ENCODE data around the gene SEC24C.
"Not testable (repeated sequence)": the region's sequence is repeated elsewhere in the genome, so short reads cannot be mapped to it uniquely, and the experiment has no call there.

Gene SEC24C

DNA sequence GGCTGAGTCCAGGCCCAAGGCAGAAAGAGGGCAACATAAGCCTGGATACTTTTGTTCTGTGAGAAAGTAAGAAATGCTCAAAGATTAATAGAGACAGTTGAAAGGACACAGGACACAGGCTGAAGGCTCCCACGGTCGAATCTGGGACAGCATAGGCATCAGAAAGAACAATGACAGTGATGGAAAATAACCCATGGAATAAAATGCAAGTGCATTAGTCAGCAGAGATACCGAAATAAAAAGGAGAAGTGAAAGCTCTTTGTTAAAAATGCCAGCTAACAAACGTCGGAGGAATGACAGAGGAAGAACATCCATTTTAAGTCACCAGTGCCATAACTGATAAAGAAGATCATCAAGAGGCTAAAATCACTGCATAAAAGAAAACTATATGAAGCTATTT, 26.6 kb upstream of the SEC24C start:
- DNase-seq (no peak), ATAC-seq (no peak)
- H3K27ac Mint-ChIP-seq: no peak overlapping the region

DNA sequence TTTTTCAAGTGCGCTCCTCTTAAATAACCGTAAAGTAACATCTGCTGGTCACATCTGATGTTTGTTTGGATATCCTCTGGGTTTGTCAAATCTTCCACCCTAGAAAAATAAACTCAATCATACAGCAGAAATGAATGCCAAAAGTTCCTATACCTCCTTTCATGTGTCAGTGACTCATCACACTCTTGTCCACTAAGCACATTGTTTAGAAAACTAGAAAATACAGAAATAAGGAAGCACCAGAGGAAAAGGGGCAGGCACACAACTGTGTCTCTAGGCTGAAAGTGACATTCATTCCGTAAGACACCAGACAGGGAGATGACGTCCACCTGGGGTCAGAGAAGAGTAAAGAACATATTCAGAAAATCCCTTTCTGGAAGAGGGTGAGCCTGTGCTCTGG, 23.6 kb upstream of the SEC24C start:
- H3K27ac Mint-ChIP-seq, ATAC-seq, H3K4me3 Mint-ChIP-seq, H3K9me3 Mint-ChIP-seq, H3K4me1 Mint-ChIP-seq, H3K27me3 Mint-ChIP-seq, DNase-seq: not testable (repeated sequence)

More for the DNA sequence above, 26.6 kb upstream of the SEC24C start:
- no peak overlapping the region for H3K4me3 Mint-ChIP-seq
- no peaks in the 10 kb centered on the region for H3K9me3 Mint-ChIP-seq
- H3K27me3 Mint-ChIP-seq: no peaks in the 10 kb centered on the region
- peaks cover 7% of the 10 kb centered on the region for H3K4me1 Mint-ChIP-seq

DNA sequence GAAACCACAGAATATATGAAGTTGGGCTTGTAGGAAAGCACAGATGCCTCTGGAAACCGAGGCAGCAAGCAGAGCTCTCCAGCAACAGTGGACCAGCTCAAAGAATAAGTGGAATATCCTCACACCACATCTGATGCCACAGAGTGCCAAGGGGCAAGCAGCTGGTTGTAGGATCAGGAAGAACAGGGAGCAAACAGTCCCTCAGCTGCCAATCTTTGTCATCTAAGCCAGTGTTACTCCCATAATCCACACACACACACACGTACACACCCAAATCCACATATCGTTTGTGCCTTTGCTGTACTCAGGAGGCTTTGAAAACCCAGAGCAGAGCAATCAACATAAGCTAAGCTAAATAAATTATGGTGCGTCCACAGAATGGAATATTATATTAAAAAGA, 20.7 kb upstream of the SEC24C start:
- DNase-seq: no peak
- ATAC-seq: no peak
- no peak overlapping the region for H3K27ac Mint-ChIP-seq
- peaks cover 6% of the 10 kb centered on the region for H3K4me1 Mint-ChIP-seq
- H3K9me3 Mint-ChIP-seq: no peaks in the 10 kb centered on the region
- H3K27me3 Mint-ChIP-seq: no peaks in the 10 kb centered on the region
- H3K4me3 Mint-ChIP-seq: no peak overlapping the region

DNA sequence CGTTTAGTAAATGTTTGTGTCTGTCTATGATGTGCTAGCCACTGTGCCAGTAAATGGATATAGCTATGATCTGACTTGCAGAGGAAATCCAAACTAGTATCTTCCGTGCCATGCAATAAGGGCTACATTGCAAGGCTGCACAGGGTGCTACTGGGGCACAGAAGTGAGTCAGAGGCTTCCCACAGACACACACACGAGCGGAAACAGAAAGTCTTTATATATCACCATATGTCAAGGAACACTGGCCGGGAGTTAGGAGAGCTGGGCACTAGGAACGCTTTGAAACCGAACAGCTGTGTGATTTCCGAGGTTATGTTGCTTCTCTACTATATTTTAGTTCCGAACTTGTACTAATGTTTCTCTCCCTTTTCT, 14.4 kb upstream of the SEC24C start:
- Mint-ChIP-seq H3K4me3 (peak overlapping the region; percentile 88 to 98), H3K27ac (peak overlapping the region; percentile 96 to 98), H3K4me1 (peaks cover 18% of the 10 kb centered on the region)
- DNase-seq (peak; percentile 32 to 60), ATAC-seq (peak; percentile 52)
- H3K9me3 Mint-ChIP-seq, H3K27me3 Mint-ChIP-seq: not testable (repeated sequence)

DNA sequence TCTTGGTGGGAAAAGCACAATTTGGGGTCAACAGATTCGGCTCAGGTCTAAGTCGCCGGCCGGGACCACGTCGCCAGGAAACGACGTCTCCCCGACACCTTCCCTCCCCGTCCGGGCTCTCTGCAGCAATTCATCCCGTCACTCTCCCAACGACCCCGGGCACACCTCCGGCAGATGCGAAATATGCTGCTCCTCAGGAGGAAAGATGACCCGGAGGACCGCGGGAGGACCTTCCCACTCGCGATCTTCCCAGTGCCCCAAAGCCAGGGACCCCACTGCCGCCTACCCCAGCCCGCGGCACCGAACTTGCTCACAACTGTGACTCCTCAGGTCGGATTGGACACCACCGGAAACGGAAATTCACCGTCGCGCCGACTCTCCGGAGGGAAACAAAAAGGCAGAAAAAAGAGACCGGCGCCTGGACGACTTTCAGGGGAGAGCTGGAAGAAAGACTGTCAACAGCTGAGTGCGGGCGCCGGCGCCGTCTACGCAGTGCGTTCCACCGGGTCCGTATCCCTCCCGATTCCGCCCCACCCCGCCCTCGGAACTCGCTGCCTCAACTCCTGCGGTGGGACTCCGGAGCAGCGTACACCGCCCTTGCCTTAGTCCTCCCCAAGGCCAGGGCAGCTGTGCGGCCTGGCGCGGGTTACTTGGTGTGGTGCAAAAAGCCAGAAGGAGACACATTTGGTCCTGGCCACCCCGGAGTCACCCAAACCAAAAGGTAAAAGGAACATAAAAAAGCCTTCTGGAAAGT, 13.8 kb upstream of the SEC24C start:
- ATAC-seq: peak; percentile 94
- H3K9me3 Mint-ChIP-seq: no peaks in the 10 kb centered on the region
- peaks cover 18% of the 10 kb centered on the region for H3K4me1 Mint-ChIP-seq
- peak overlapping the region; percentile 96 to 98 for H3K27ac Mint-ChIP-seq
- peak; percentile 95 for DNase-seq
- H3K27me3 Mint-ChIP-seq: no peaks in the 10 kb centered on the region
- H3K4me3 Mint-ChIP-seq: peak overlapping the region; percentile 88 to 98

DNA sequence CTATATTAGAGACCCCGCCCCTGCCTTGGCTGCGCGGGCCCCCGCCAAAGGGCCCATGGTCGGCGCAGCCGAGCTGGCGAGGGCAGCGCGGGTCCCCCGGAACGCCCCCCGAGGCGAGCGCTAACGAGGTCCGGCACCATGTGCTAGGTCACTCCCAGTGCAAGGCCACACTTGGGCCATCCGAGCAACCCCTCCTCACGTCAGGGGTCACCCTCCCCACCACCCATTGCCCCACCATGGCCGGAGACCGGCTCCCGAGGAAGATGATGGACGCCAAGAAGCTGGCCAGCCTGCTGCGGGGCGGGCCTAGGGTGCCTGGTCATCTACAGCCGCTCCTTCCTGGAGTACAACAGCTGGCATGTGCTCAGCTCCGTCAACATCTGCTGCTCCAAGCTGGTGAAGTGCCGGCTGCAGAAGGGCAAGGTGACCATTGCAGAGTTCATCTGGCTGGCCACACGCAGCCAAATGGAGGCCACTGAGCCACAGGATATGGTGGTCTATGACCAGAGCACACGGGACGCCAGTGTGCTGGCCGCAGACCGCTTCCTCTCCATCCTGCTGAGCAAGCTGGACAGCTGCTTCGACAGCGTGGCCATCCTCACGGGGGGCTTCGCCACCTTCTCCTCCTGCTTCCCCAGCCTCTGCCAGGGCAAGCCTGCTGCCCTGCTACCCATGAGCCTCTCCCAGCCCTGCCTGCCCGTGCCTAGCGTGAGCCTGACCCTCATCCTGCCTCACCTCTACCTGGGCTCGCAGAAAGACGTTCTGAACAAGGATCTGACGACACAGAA, 12.4 kb upstream of the SEC24C start:
- peak overlapping the region; percentile 39 to 54 for H3K4me3 Mint-ChIP-seq
- H3K27ac Mint-ChIP-seq: peak overlapping the region in 1 of 2 donors; percentile 92
- H3K9me3 Mint-ChIP-seq: no peaks in the 10 kb centered on the region

DNA sequence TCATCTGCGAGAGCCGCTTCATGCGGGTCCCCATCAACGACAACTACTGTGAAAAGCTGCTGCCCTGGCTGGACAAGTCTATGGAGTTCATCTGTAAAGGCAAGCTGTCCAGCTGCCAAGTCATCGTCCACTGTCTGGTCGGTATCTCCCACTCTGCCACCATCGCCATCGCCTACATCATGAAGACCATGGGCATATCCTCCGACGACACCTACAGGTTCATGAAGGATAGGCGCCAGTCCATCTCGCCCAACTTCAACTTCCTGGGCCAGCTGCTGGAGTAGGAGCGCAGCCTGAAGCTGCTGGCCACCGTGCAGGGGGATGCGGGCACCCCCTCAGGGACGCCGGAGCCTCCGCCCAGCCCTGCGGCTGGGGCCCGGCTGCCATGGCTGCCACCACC, 11.7 kb upstream of the SEC24C start:
- H3K27ac Mint-ChIP-seq: peak overlapping the region in 1 of 2 donors; percentile 92
- H3K27me3 Mint-ChIP-seq: no peaks in the 10 kb centered on the region

More for the DNA sequence above, 12.4 kb upstream of the SEC24C start:
- Mint-ChIP-seq H3K27me3 (no peaks in the 10 kb centered on the region), H3K4me1 (peaks cover 13% of the 10 kb centered on the region)
- ATAC-seq (no peak), DNase-seq (no peak)

DNA sequence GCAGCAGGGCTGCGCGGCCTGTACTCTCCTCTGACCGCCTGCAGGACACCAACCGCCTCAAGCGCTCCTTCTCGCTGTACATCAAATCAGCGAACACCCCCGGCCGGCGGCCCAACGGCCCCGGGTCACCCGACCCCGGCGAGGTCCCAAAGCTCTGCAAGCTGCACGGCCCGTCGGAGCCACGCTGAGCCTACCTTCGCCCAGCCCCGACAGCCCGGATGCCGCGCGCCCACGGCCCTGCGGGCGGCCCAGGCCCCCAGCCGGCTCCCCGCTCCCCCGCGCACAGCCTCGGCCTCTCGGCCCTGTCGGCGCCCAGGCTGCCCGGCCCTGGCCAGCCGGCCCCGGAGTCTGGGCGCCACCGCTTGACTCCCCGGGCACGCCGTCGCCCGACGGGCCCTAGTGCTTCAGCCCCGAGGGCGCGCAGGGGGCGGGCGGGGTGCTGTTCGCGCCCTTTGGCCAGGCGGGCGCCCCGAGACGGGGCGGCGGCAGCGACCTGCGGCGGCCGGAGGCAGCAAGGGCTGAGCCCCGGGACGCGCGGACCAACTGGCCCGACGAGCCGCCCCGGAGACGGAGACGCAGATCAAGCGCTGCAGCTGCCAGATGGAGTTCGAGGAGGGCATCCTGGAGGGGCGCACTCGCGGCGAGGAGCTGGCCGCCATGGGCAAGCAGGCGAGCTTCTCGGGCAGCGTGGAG, 11.1 kb upstream of the SEC24C start:
- H3K27ac Mint-ChIP-seq: no peak overlapping the region
- ATAC-seq (peak; percentile 15), DNase-seq (no peak)
- no peak overlapping the region for H3K4me3 Mint-ChIP-seq
- no peaks in the 10 kb centered on the region for H3K9me3 Mint-ChIP-seq
- H3K27me3 Mint-ChIP-seq: no peaks in the 10 kb centered on the region
- H3K4me1 Mint-ChIP-seq: peaks cover 13% of the 10 kb centered on the region

More for the DNA sequence above, 11.7 kb upstream of the SEC24C start:
- ATAC-seq: no peak
- H3K4me1 Mint-ChIP-seq: peaks cover 13% of the 10 kb centered on the region
- H3K4me3 Mint-ChIP-seq: peak overlapping the region; percentile 29 to 54
- no peak for DNase-seq
- no peaks in the 10 kb centered on the region for H3K9me3 Mint-ChIP-seq

DNA sequence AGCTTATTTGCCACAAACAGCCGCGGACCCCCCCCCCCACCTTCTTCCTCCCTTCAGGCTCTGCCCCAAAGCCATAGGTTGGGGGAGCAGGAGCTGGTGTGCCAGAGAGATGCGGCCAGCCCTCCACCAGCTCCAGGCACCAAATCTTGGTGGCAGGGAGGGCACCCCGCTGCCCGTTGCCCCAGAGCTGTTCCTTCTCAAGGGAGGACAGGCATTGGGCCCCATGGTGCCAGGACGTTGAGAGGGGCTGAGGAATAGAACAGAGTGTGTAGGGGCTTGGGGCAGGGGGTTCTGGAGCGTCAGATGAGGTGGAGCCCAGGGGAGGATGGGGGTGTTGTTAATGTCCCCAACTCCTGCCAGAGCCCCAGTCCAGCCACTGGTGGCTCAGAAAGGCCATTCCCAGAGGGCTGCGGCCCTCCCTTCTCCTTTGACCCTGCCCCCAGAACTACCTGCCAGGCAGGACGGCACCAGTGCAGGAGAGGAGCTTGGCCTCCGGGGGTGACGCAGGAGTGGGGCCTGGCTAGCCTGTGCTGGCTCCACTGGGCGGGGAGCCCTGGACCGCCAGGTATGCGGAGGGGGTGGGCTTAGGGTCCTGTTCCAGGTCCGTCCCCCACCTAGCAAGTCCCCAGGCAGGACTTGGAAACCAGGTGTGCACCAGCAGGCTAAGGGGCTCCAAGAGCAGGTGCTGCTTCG, 10.0 kb upstream of the SEC24C start:
- no peak overlapping the region for H3K4me3 Mint-ChIP-seq
- no peak for ATAC-seq

DNA sequence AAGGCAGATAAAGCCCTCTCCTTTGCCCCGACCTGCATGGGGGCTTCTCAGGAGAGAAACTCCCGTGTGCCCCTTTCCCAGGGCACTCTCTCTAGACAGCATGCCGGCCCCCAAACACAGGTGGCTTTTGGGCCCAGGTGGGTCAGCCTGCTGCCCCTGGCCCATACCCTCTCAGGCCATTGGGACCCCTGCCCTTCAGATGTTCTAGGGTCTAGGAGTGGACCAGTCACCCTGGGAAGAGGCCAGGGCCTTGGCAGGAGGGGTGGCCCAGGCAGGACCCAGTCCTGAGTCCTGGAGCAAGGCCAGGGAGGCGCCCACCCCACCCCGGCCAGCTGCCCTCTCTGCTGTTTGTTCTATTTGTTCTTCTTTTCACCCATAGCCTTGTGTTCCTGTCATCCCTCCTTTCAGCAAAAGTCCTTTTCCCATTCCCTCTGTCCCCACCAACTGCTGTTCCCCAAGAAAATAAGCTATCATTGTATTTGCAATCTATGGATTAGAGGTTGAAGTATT, 9.3 kb upstream of the SEC24C start:
- Mint-ChIP-seq H3K9me3 (no peaks in the 10 kb centered on the region), H3K4me3 (no peak overlapping the region), H3K4me1 (peaks cover 13% of the 10 kb centered on the region), H3K27ac (no peak overlapping the region), H3K27me3 (no peaks in the 10 kb centered on the region)
- ATAC-seq (no peak), DNase-seq (no peak)

More for the DNA sequence above, 10.0 kb upstream of the SEC24C start:
- Mint-ChIP-seq H3K4me1 (peaks cover 13% of the 10 kb centered on the region), H3K27me3 (no peaks in the 10 kb centered on the region), H3K27ac (peak overlapping the region in 1 of 2 donors; percentile 86), H3K9me3 (no peaks in the 10 kb centered on the region)
- DNase-seq: no peak

DNA sequence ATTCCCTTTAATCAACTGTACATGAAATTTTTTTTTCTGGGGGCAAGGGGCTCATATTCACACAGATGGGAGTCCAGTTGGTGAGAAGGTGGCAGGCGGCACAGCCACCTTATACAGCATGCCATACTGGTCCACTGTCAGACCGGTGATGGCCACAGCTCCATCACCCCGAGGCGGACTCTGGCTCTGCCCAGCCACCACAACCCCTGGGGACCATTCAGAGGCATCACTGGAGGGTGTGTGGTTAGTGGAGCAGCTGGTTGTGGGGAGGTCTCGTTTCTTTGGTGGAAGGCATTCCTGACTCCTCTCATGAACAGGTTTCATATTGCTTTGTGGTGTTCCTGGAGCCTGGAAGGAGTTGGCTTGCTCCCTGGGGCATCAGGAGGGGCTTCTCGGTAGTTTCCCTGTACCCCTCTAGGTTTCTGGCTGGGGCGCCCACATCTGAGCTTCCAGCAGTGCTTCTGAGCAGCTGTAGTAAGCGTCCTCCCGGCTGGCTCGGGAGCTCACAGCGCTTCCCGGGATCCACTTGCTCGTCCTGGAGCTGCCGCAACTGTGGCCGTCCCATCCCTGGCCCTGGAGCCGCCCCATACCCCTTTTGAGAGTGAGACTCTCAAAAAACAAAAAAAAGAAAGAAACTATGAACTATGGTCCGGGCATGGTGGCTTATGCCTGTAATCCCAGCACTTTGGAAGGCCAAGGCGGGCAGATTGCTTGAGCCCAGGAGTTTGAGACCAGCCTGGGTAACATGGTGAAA, 3.5 kb upstream of the SEC24C start:
- not testable (repeated sequence) for H3K4me3 Mint-ChIP-seq, H3K9me3 Mint-ChIP-seq, ATAC-seq, DNase-seq, H3K27me3 Mint-ChIP-seq
- Mint-ChIP-seq H3K27ac (peak overlapping the region in 1 of 2 donors; percentile 65), H3K4me1 (peaks cover 23% of the 10 kb centered on the region)

DNA sequence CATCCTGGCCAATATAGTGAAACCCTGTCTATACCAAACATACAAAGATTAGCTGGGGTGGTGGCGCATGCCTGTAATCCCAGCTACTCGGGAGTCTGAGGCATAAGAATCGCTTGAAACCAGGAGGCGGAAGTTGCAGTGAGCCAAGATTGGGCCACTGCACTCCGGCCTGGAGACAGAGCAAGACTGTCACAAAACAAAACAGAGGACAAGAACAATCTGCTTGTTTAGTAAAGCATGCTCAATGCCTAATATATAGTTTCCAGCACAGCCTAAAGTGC, 1.8 kb upstream of the SEC24C start:
- no peak overlapping the region for H3K4me3 Mint-ChIP-seq
- ATAC-seq: no peak
- H3K27ac Mint-ChIP-seq: no peak overlapping the region
- H3K9me3 Mint-ChIP-seq: no peaks in the 10 kb centered on the region
- H3K4me1 Mint-ChIP-seq: peaks cover 36% of the 10 kb centered on the region
- H3K27me3 Mint-ChIP-seq: no peaks in the 10 kb centered on the region
- no peak for DNase-seq

DNA sequence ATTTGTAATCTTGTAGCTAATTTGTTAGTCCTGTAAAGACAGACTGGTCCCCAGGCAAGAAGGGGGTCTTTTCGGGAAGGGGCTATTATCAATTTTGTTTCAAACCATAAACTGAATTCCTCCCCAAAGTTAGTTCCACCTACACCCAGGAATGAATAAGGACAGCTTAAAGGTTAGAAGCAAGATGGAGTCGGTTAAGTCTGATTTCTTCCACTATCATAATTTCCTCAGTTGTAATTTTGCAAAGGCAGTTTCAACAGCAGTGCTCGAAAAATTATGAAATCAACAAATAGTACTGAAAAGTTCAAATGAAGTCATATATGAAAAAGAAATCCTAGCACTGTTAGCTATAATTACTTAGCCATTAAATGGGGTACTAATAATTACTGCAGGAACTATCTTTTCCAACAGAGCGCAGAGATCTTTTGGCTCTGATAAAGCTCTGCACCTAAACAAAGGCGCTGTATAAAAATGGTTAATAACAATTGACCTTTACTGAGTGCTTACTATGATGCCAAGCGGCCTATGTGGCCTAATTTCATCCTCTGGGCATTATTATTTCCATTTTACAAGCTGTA, 756 bp upstream of the SEC24C start:
- Mint-ChIP-seq H3K4me1 (peaks cover 36% of the 10 kb centered on the region), H3K27me3 (no peaks in the 10 kb centered on the region), H3K9me3 (no peaks in the 10 kb centered on the region), H3K27ac (peak overlapping the region; percentile 100), H3K4me3 (peak overlapping the region; percentile 97 to 98)
- ATAC-seq: no peak
- DNase-seq: no peak

DNA sequence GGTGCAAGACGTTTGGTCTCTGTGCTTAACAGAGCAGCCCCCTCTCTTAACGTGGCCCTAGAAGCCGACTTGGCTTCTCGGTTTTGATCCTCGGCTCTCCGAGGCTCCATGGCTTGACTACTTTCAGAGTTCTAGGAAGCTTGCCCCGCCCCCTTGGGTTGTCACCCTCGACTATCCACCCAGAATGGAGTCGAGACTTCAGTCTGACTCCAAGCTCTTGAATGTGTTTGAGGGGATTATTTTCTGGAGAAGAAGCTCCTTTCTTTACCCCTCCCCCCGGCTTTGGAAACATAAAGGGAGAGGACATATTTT, 448 bp downstream of the SEC24C start:
- DNase-seq (peak; percentile 46 to 57), ATAC-seq (peak; percentile 53)
- no peaks in the 10 kb centered on the region for H3K9me3 Mint-ChIP-seq
- H3K4me3 Mint-ChIP-seq: peak overlapping the region; percentile 97 to 98
- H3K27ac Mint-ChIP-seq: peak overlapping the region; percentile 100
- H3K27me3 Mint-ChIP-seq: no peaks in the 10 kb centered on the region
- peaks cover 47% of the 10 kb centered on the region for H3K4me1 Mint-ChIP-seq

All from stimulated activated naive CD8-positive, alpha-beta T cell treated with anti-CD3 and anti-CD28 coated beads, Interleukin-15, amount 100 ng/mL, for 72 hours (primary cell).